ENCODE data around the gene GDI1. TPM values are rescaled to one million over a fixed set of nuclear protein-coding genes. Genes with fewer than 3 reads are reported as not detected.

Gene GDI1
- total and polyA plus RNA-seq, 9 of the 15 experiments (the other 6 are each of a cell fraction or from before 2014, with no cell fraction given): 0.97 to 82.6 (median 37.5) TPM

GRCh38 chrX:154397888-154398667 is 38.9 kb upstream of the GDI1 start, which contains the start of gene RPL10 (continued):
- TF ChIP-seq E2F3 (CRISPR knock-in tag; IDR thresholded peaks at IDR 0.05) (0 out of 2 replicates have a peak, but pooled peaks have one; percentile 5), EHMT2 (IDR thresholded peaks at IDR 0.05) (no peak), BMI1 (IDR thresholded peaks at IDR 0.05; ENCODE audit: low read length) (no peak), TRIM24 (IDR thresholded peaks at IDR 0.05) (0 out of 4 replicates have a peak, but pooled peaks of 1 of the 2 experiments have one; percentile 4), CHD4 (IDR thresholded peaks at IDR 0.05; ENCODE audit: insufficient read depth, insufficient replicate concordance, low read depth, low read length, poor library complexity, severe bottlenecking) (no peak), GATAD2B (IDR thresholded peaks at IDR 0.05; ENCODE audit: borderline replicate concordance) (no peak), ZNF707 (CRISPR knock-in tag; conservative IDR thresholded peaks at IDR 0.05) (no peak), JUND (IDR thresholded peaks at IDR 0.05; ENCODE audit: borderline replicate concordance, low read depth, low read length) (peak; percentile 52), JUND (tag; IDR thresholded peaks at IDR 0.05; ENCODE audit: borderline replicate concordance, low read depth, low read length) (no peak; the same call in 2 of the 3 replicates), CBFA2T3 (IDR thresholded peaks at IDR 0.05) (no peak), SMARCA5 (IDR thresholded peaks at IDR 0.05) (no peak), SRSF1 (IDR thresholded peaks at IDR 0.05; ENCODE audit: low read depth, low read length) (no peak), ZBTB5 (IDR thresholded peaks at IDR 0.05) (no peak), ZNF76 (CRISPR knock-in tag; IDR thresholded peaks at IDR 0.05; ENCODE audit: borderline replicate concordance) (no peak), ZNF785 (CRISPR knock-in tag; IDR thresholded peaks at IDR 0.05) (no peak), PTBP1 (IDR thresholded peaks at IDR 0.05; ENCODE audit: low read depth, low read length) (no peak), KDM2B (CRISPR knock-in tag; IDR thresholded peaks at IDR 0.05) (no peak), CREM (IDR thresholded peaks at IDR 0.05; ENCODE audit: low read depth) (peak; percentile 97), WHSC1 (IDR thresholded peaks at IDR 0.05; ENCODE audit: low read length) (no peak), ZNF253 (CRISPR knock-in tag; conservative IDR thresholded peaks at IDR 0.05) (no peak), MTA1 (IDR thresholded peaks at IDR 0.05; ENCODE audit: borderline replicate concordance) (peak; percentile 75), XRCC5 (IDR thresholded peaks at IDR 0.05; ENCODE audit: low read depth, low read length) (no peak; the same call in 1 of the 2 replicates), ETS2 (tag; IDR thresholded peaks at IDR 0.05; ENCODE audit: borderline replicate concordance, poor library complexity, severe bottlenecking) (no peak)
- TF ChIP-seq, protein P1, sequence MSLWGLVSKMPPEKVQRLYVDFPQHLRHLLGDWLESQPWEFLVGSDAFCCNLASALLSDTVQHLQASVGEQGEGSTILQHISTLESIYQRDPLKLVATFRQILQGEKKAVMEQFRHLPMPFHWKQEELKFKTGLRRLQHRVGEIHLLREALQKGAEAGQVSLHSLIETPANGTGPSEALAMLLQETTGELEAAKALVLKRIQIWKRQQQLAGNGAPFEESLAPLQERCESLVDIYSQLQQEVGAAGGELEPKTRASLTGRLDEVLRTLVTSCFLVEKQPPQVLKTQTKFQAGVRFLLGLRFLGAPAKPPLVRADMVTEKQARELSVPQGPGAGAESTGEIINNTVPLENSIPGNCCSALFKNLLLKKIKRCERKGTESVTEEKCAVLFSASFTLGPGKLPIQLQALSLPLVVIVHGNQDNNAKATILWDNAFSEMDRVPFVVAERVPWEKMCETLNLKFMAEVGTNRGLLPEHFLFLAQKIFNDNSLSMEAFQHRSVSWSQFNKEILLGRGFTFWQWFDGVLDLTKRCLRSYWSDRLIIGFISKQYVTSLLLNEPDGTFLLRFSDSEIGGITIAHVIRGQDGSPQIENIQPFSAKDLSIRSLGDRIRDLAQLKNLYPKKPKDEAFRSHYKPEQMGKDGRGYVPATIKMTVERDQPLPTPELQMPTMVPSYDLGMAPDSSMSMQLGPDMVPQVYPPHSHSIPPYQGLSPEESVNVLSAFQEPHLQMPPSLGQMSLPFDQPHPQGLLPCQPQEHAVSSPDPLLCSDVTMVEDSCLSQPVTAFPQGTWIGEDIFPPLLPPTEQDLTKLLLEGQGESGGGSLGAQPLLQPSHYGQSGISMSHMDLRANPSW (CRISPR knock-in tag; IDR thresholded peaks at IDR 0.05): no peak
- TF ChIP-seq, protein P2, sequence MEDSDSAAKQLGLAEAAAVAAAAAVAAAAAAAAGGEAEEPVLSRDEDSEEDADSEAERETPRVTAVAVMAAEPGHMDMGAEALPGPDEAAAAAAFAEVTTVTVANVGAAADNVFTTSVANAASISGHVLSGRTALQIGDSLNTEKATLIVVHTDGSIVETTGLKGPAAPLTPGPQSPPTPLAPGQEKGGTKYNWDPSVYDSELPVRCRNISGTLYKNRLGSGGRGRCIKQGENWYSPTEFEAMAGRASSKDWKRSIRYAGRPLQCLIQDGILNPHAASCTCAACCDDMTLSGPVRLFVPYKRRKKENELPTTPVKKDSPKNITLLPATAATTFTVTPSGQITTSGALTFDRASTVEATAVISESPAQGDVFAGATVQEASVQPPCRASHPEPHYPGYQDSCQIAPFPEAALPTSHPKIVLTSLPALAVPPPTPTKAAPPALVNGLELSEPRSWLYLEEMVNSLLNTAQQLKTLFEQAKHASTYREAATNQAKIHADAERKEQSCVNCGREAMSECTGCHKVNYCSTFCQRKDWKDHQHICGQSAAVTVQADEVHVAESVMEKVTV (CRISPR knock-in tag; IDR thresholded peaks at IDR 0.05): no peak
